IPS DF 4.7 (cell line): ENCODE results near the gene FCRL4.
"Not testable (repeated sequence)": the region's sequence is repeated elsewhere in the genome, so short reads cannot be mapped to it uniquely, and the experiment has no call there.

Experiments
- DNase-seq: peaks from one replicate; pipeline ENCODE4 v3.0.0-alpha.2; 2013; ENCODE audit warnings: low spot score; ENCODE audit errors: extremely low read depth

The FCRL4 gene

GRCh38 chr1:157551694-157552693, 45.9 kb downstream of the FCRL4 start, which contains the start of gene FCRL5:
TSS of gene FCRL5 (minus strand) at chr1:157552515. CDS start at chr1:157552362, 153 bp downstream.
- no peak for DNase-seq

GRCh38 chr1:157548081-157548480, 49.8 kb downstream of the FCRL4 start:
- DNase-seq, result not testable (repeated sequence)

GRCh38 chr1:157542676-157543075, 55.2 kb downstream of the FCRL4 start:
- DNase-seq, result no peak

GRCh38 chr1:157540852-157541251, 57.0 kb downstream of the FCRL4 start:
- no peak for DNase-seq

- DNase-seq, result no peak
Observed at GRCh38 chr1:157540160-157540748, 57.6 kb downstream of the FCRL4 start.

- no peak for DNase-seq
Observed at GRCh38 chr1:157539568-157539967, 58.3 kb downstream of the FCRL4 start.

GRCh38 chr1:157532569-157532968, 65.3 kb downstream of the FCRL4 start:
- no peak for DNase-seq

- DNase-seq, result no peak
Observed at GRCh38 chr1:157523774-157524493, 74.0 kb downstream of the FCRL4 start.
